ENCODE data around the gene CARD19.

- no peak for TF ChIP-seq CTCF (IDR thresholded peaks at IDR 0.05 in 4 of 5, conservative IDR thresholded peaks at IDR 0.05 in 1 of 5)
- TF ChIP-seq POLR2A (IDR thresholded peaks at IDR 0.05) = no peak
Observed at GRCh38 chr9:93082841-93083411, 13.1 kb upstream of the CARD19 start.

All from gastrocnemius medialis (tissue), 4 donors.